K562 (cell line): ENCODE results near the gene QKI. TPM values are rescaled to one million over a fixed set of nuclear protein-coding genes. Genes with fewer than 3 reads are reported as not detected.

ENCODE experiments used
- ATAC-seq: fragments of 200-7000 bp; cut with Tn5 transposase; 3 replicates; pipeline ENCODE4 v1.9.1; 2020; ENCODE audit warnings: moderate library complexity
- BruUV-seq: library from RNA; stranded (reverse); fragments of 400-500 nt; replicated peaks from 2 replicates; lab custom pipeline; 2021; lab: Mats Ljungman, UMichigan
- CTCF ChIA-PET: fragments of 300-600 bp; formaldehyde crosslinking; extraction: SDS; loops from one replicate; lab custom pipeline; 2021; ENCODE audit warnings: low intra/inter-chr PET ratio; lab: Yijun Ruan, JAX
- POLR2A ChIA-PET: fragments of 300-600, 350-650 bp; sonication (Branson Sonifier 250); formaldehyde crosslinking; extraction: SDS; loops from one replicate; lab custom pipeline; 2021; ENCODE audit warnings: antibody characterized with exemption, inconsistent platforms; lab: Yijun Ruan, JAX
- DNase-seq, 4 experiments: peaks; one replicate each; pipeline versions ENCODE4 v3.0.0 to v3.0.0-alpha.2; 2011 to 2018; ENCODE audit warnings: low spot score in 3 of 4, mixed read lengths in 3 of 4; ENCODE audit errors: extremely low read depth in 1 of 4
- FAIRE-seq: peaks from 2 replicates; lab custom pipeline; 2011; peaks lifted over from hg19 to GRCh38; lab: Jason Lieb, UNC
- H2AFZ ChIP-seq: 2 replicates; pipeline ENCODE4 v1.6.0; 2011; ENCODE audit warnings: low read depth, low read length, control low read depth, inconsistent platforms
- H3K27ac ChIP-seq: fragments of 200-600 bp; 3 replicates; pipeline ENCODE4 v1.8.0; 2011; ENCODE audit warnings: low read depth, mild to moderate bottlenecking, control low read depth, inconsistent platforms, low read length, moderate library complexity, mixed read lengths; ENCODE audit errors: extremely low read depth
- H3K27me3 ChIP-seq, 2 experiments: fragments of 300-600 bp in 1 of 2; 2 replicates in 1 of 2; 3 replicates in 1 of 2; pipeline versions ENCODE4 v1.6.0 to v1.8.0; 2011; ENCODE audit warnings: inconsistent platforms in 2 of 2, low read length in 2 of 2, mild to moderate bottlenecking in 1 of 2, mixed read lengths in 1 of 2, moderate library complexity in 1 of 2; ENCODE audit not compliant: control insufficient read depth in 2 of 2, insufficient read depth in 2 of 2
- H3K36me3 ChIP-seq: fragments of 300-600 bp; 3 replicates; pipeline ENCODE4 v1.8.0; 2011; ENCODE audit warnings: mild to moderate bottlenecking, low read length, inconsistent platforms; ENCODE audit not compliant: control insufficient read depth, insufficient read depth
- H3K4me1 ChIP-seq, 2 experiments: fragments of 200-600 bp in 1 of 2; replicated peaks in 1 of 2; 2 replicates in 1 of 2; 3 replicates in 1 of 2; pipeline versions ENCODE4 v1.5.1 to v1.8.0; 2011; ENCODE audit warnings: inconsistent platforms in 2 of 2, low read length in 2 of 2, mild to moderate bottlenecking in 1 of 2, mixed read lengths in 1 of 2, moderate library complexity in 1 of 2; ENCODE audit not compliant: control insufficient read depth in 2 of 2, insufficient read depth in 2 of 2
- H3K4me2 ChIP-seq: 2 replicates; pipeline ENCODE4 v1.6.1; 2011; ENCODE audit warnings: low read length, control low read depth, inconsistent platforms, mixed read lengths; ENCODE audit not compliant: insufficient read depth
- H3K4me3 ChIP-seq: fragments of 200-600 bp; sonication (generic), shearing (Covaris generic); 2 replicates; pipeline ENCODE4 v1.5.1; 2016; ENCODE audit warnings: control low read depth, inconsistent platforms
- H3K79me2 ChIP-seq: fragments of 200-600 bp; 3 replicates; pipeline ENCODE4 v1.8.0; 2011; ENCODE audit warnings: low read length, inconsistent platforms; ENCODE audit not compliant: control insufficient read depth, insufficient read depth
- H3K9ac ChIP-seq, 2 experiments: 2 replicates each; pipeline versions ENCODE4 v1.6.0 to v1.6.1; 2011; ENCODE audit warnings: low read depth in 2 of 2, low read length in 2 of 2, control low read depth in 1 of 2, inconsistent platforms in 1 of 2, mild to moderate bottlenecking in 1 of 2, mixed read lengths in 1 of 2; ENCODE audit not compliant: insufficient read depth in 1 of 2
- H3K9me1 ChIP-seq: one replicate; pipeline ENCODE4 v1.6.0; 2011; ENCODE audit warnings: inconsistent platforms, mild to moderate bottlenecking, low read length, moderate library complexity; ENCODE audit not compliant: control insufficient read depth, insufficient read depth
- H3K9me3 ChIP-seq: replicated peaks from 2 replicates; pipeline ENCODE4 v1.5.1; 2011; ENCODE audit warnings: low read depth, low read length, inconsistent platforms; ENCODE audit not compliant: control insufficient read depth, insufficient read depth
- H4K20me1 ChIP-seq: replicated peaks from 2 replicates; pipeline ENCODE4 v1.6.1; 2011; ENCODE audit warnings: low read length, inconsistent platforms, mixed read lengths; ENCODE audit not compliant: control insufficient read depth, insufficient read depth
- CHCHD3 ChIP-seq: fragments of 250-450 bp; sonication (Bioruptor Pico); IDR thresholded peaks from 2 replicates; pipeline ENCODE4 v2.1.2; 2022; ENCODE audit warnings: mild to moderate bottlenecking
- CTCF ChIP-seq, 3 experiments: IDR thresholded peaks in 2 of 3; conservative IDR thresholded peaks in 1 of 3; 2 replicates each; pipeline ENCODE4 v1.5.1; 2011 to 2012; ENCODE audit warnings: low read length in 3 of 3, mild to moderate bottlenecking in 3 of 3, control low read depth in 2 of 3, improper control_type of control experiment in 1 of 3, inconsistent platforms in 1 of 3, low read depth in 1 of 3, mixed read lengths in 1 of 3, moderate library complexity in 1 of 3; ENCODE audit not compliant: insufficient read depth in 2 of 3
- DNMT1 ChIP-seq: fragments of 450-650 bp; IDR thresholded peaks from 2 replicates; pipeline ENCODE4 v1.6.1; 2016; ENCODE audit warnings: antibody characterized with exemption, mild to moderate bottlenecking
- EHMT2 ChIP-seq: fragments of 450-650 bp; IDR thresholded peaks from 2 replicates; pipeline ENCODE4 v1.6.1; 2018; ENCODE audit warnings: antibody characterized with exemption
- GABPA ChIP-seq: fragments of 200-800 bp; sonication (Bioruptor generic); conservative IDR thresholded peaks from 2 replicates; pipeline ENCODE4 v1.6.1; 2016; ENCODE audit warnings: low read depth, missing genetic modification characterization, missing compliant biosample characterization
- HDAC2 ChIP-seq: fragments of 450-650 bp; IDR thresholded peaks from 2 replicates; pipeline ENCODE4 v1.6.1; 2016; ENCODE audit warnings: mild to moderate bottlenecking
- HMBOX1 ChIP-seq: sonication (generic); IDR thresholded peaks from 2 replicates; pipeline ENCODE4 v1.6.1; 2016
- MCM7 ChIP-seq, 2 experiments: fragments of 450-650 bp; IDR thresholded peaks; 2 replicates each; pipeline ENCODE4 v1.6.1; 2016 to 2018
- MEIS2 ChIP-seq: fragments of 450-650 bp; IDR thresholded peaks from 2 replicates; pipeline ENCODE4 v1.6.1; 2014; ENCODE audit warnings: mild to moderate bottlenecking; ENCODE audit not compliant: partially characterized antibody
- SUPT5H ChIP-seq: fragments of 450-650 bp; IDR thresholded peaks from 2 replicates; pipeline ENCODE4 v1.6.1; 2016
- TARDBP ChIP-seq: fragments of 450-650 bp; IDR thresholded peaks from 2 replicates; pipeline ENCODE4 v1.6.1; 2016
- U2AF1 ChIP-seq: fragments of 200-400 bp; formaldehyde crosslinking; optimal IDR thresholded peaks from 2 replicates; pipeline ENCODE3; 2017; ENCODE audit warnings: mild to moderate bottlenecking, low read depth, low read length, moderate library complexity
- WGBS: fragments of 100-300 bp; shearing (Covaris generic); methylation state at CpG from one replicate; pipeline ENCODE4 v1.1.6; 2016; ENCODE audit warnings: low coverage, mixed read lengths; ENCODE audit not compliant: insufficient coverage; ENCODE audit errors: missing lambda C conversion rate; 5-methylcytosine and 5-hydroxymethylcytosine counted together
- in situ Hi-C: fragments of 300-500 bp; cut with MboI; formaldehyde crosslinking; loops from 4 replicates; pipeline ENCODE4 v1.15.0; 2018; ENCODE audit warnings: inconsistent platforms, mixed read lengths
- intact Hi-C: fragments of 100-400 bp; cut with micrococcal nuclease; formaldehyde crosslinking; loops from 2 replicates; pipeline ENCODE4 v1.14.2; 2022
- polyA plus RNA-seq, 8 experiments: library from polyadenylated mRNA; depleted of rRNA in 4 of 8; stranded (reverse) in 5 of 8; unstranded in 3 of 8; fragments of >200 nt; fragmentation: Nextera tagmentation in 2 of 8; fragmentation: Illumina TruSeq in 1 of 8; extraction: Ambion mirVana in 2 of 8; extraction: Trizol in 1 of 8; gene quantifications; 2 replicates each; pipeline versions ENCODE4 v1.2.1 to v1.2.3, GENCODE V29; 2011 to 2014; ENCODE audit warnings: inconsistent platforms in 1 of 8, missing spikeins in 1 of 8
- total RNA-seq, 7 experiments: library from RNA; depleted of rRNA in 6 of 7; stranded (reverse); fragments of >200 nt in 6 of 7; fragmentation: Illumina TruSeq in 2 of 7; extraction: Trizol in 2 of 7; gene quantifications; 2 replicates each; pipeline versions ENCODE4 v1.2.1 to v1.2.3, GENCODE V29; 2011 to 2021; ENCODE audit warnings: low replicate concordance in 1 of 7

Gene QKI
- total and polyA plus RNA-seq, 9 of the 15 experiments (the other 6 are each of a cell fraction or from before 2014, with no cell fraction given) = 20.4 to 215 (median 123) TPM

GRCh38 chr6:163439997-163440396 lies 25.5 kb downstream of the QKI start:
- ATAC-seq (peak; percentile 9; the same call in 1 of the 3 replicates), DNase-seq (no peak), FAIRE-seq (no peak)
- peaks cover 100% of the 10 kb centered on the region for H3K79me2 ChIP-seq
- no peak overlapping the region for H3K27ac ChIP-seq
- POLR2A ChIA-PET = interaction anchor here (0.8 kb wide), 1 partner anchor 48 kb away, joined by 3 read pairs; no protein-coding TSS in a partner anchor
- peaks cover 15% of the 10 kb centered on the region for H4K20me1 ChIP-seq
- H3K9ac ChIP-seq = no peak overlapping the region
- no peak overlapping the region for H3K4me2 ChIP-seq
- in situ Hi-C loops (no loop called here), intact Hi-C loops (no loop called here)
- no peak overlapping the region for H3K4me3 ChIP-seq
- H3K4me1 ChIP-seq = peaks cover 15 to 16% of the 10 kb centered on the region in 2 experiments; a peak in 4 of 5 replicates
- no peak overlapping the region for H2AFZ ChIP-seq
- CTCF ChIA-PET = no interaction called here
- H3K9me3 ChIP-seq = no peaks in the 10 kb centered on the region
- BruUV-seq = no TSS peak
- H3K36me3 ChIP-seq = no peaks in the 10 kb centered on the region; the same call in 2 of the 3 replicates
- no peaks in the 10 kb centered on the region for H3K9me1 ChIP-seq
- no peaks in the 10 kb centered on the region for H3K27me3 ChIP-seq
- no peak for TF ChIP-seq DNMT1
- TF ChIP-seq U2AF1 = no peak
- peak; percentile 51 for TF ChIP-seq MEIS2
- no peak for TF ChIP-seq HDAC2
- TF ChIP-seq MCM7 (IDR thresholded peaks at IDR 0.05) = no peak
- no peak for TF ChIP-seq TARDBP
- TF ChIP-seq, all 486 proteins: peak for 1

- Histone ChIP-seq H3K4me2 (no peak overlapping the region), H2AFZ (no peak overlapping the region), H3K9me1 (no peaks in the 10 kb centered on the region), H3K36me3 (no peaks in the 10 kb centered on the region; the same call in 2 of the 3 replicates), H3K79me2 (peaks cover 100% of the 10 kb centered on the region), H3K27me3 (no peaks in the 10 kb centered on the region), H3K9ac (no peak overlapping the region), H3K4me1 (peaks cover 15% of the 10 kb centered on the region in 2 experiments; a peak in 4 of 5 replicates), H3K9me3 (no peaks in the 10 kb centered on the region), H3K4me3 (no peak overlapping the region), H3K27ac (no peak overlapping the region), H4K20me1 (peaks cover 15% of the 10 kb centered on the region)
- CTCF ChIA-PET = no interaction called here
- intact Hi-C loops (no loop called here), in situ Hi-C loops (no loop called here)
- TF ChIP-seq HMBOX1 (peak; percentile 36; the same call in 1 of the 2 replicates), EHMT2 (0 out of 2 replicates have a peak, but pooled peaks have one; percentile 18), CHCHD3 (CRISPR knock-in tag) (no peak), GABPA (tag) (no peak), SUPT5H (0 out of 2 replicates have a peak, but pooled peaks have one; percentile 21), CTCF (IDR thresholded peaks at IDR 0.05 in 2 of 3, conservative IDR thresholded peaks at IDR 0.05 in 1 of 3; ENCODE audit: insufficient read depth in 2 of 3, low read depth in 1 of 3, low read length in 3 of 3) (no peak)
- WGBS = 57% methylated on average over 2 of the region's 2 CpGs
- POLR2A ChIA-PET = interaction anchor here (0.7 to 2.3 kb wide), 3 partner anchors 8 to 24 kb away, joined by 3 to 6 read pairs (median 5); no protein-coding TSS in a partner anchor
- FAIRE-seq (no peak), ATAC-seq (peak; percentile 7), DNase-seq (no peak)
- BruUV-seq = no TSS peak
Measured at GRCh38 chr6:163442336-163442735, 27.8 kb downstream of the QKI start.
